Body of pancreas (tissue), 4 donors: ENCODE measurements around the gene TFDP1. TPM values are rescaled to one million over a fixed set of nuclear protein-coding genes. Genes with fewer than 3 reads are reported as not detected.
"Not testable (repeated sequence)": the region's sequence is repeated elsewhere in the genome, so short reads cannot be mapped to it uniquely, and the experiment has no call there.

Experiments
- ATAC-seq: fragments of 150-250 bp; one replicate; pipeline ENCODE4 v1.9.1; 2016
- DNase-seq, 4 donors: peaks; one replicate each; pipeline ENCODE4 v3.0.0-alpha.2; 2019
- H3K27ac ChIP-seq, 4 donors: fragments of 200-600 bp; sonication (generic); 1 replicate in 3 of 4; 2 replicates in 1 of 4; pipeline versions ENCODE4 v1.5.1 to v1.6.1; 2016 to 2019; ENCODE audit warnings: mild to moderate bottlenecking in 1 of 4, mixed read lengths in 1 of 4, moderate library complexity in 1 of 4
- H3K27me3 ChIP-seq, 2 donors: fragments of 200-600 bp; sonication (generic); one replicate each; pipeline ENCODE4 v1.6.0; 2016; ENCODE audit warnings: mild to moderate bottlenecking in 1 of 2
- H3K36me3 ChIP-seq, 2 donors: fragments of 200-600 bp; sonication (generic); replicated peaks in 1 of 2; 2 replicates each; pipeline ENCODE4 v1.5.1; 2016; ENCODE audit warnings: low read depth in 2 of 2; ENCODE audit not compliant: insufficient read depth in 1 of 2
- H3K4me1 ChIP-seq: fragments of 200-600 bp; sonication (generic); one replicate; pipeline ENCODE4 v1.6.0; 2016
- H3K4me3 ChIP-seq, 2 donors: fragments of 200-600 bp; sonication (generic); 1 replicate in 1 of 2; 2 replicates in 1 of 2; pipeline ENCODE4 v1.5.1; 2016 to 2019
- H3K9me3 ChIP-seq, 3 donors: fragments of 200-600 bp; sonication (generic); 1 replicate in 2 of 3; 2 replicates in 1 of 3; pipeline ENCODE4 v1.5.1; 2016
- CTCF ChIP-seq, 7 experiments: fragments of 450-650 bp in 4 of 7; fragments of 200-600 bp in 3 of 7; sonication (generic) in 3 of 7; IDR thresholded peaks; one replicate each; pipeline ENCODE4 v1.5.1; 2016 to 2019; ENCODE audit warnings: antibody characterized with exemption in 7 of 7
- POLR2A ChIP-seq, 3 donors: fragments of 450-650 bp; IDR thresholded peaks; one replicate each; pipeline ENCODE4 v1.6.1; 2016; ENCODE audit warnings: antibody characterized with exemption in 3 of 3, mild to moderate bottlenecking in 2 of 3
- WGBS, 2 donors: methylation state at CpG; one replicate each; pipeline ENCODE4 v1.1.5; 2017; 5-methylcytosine and 5-hydroxymethylcytosine counted together
- intact Hi-C: fragments of 100-400 bp; cut with DNase I; formaldehyde crosslinking; loops from one replicate; pipeline ENCODE4 v1.15.1; 2023
- total RNA-seq, 2 donors: library from RNA; depleted of rRNA; stranded (reverse); fragments of >200 nt; gene quantifications; one replicate each; pipeline ENCODE4 v1.1.0, GENCODE V29; 2016

TFDP1 gene
- total RNA-seq, 2 donors from 2014 or later: 16.5 to 22.8 TPM

- intact Hi-C loops: no loop called here
- Histone ChIP-seq H3K4me3 (no peak overlapping the region), H3K27ac (no peak overlapping the region), H3K9me3 (no peaks in the 10 kb centered on the region), H3K27me3 (no peaks in the 10 kb centered on the region), H3K36me3 (no peaks in the 10 kb centered on the region), H3K4me1 (no peaks in the 10 kb centered on the region)
- 93 to 94% methylated on average over 9 of the region's 9 CpGs for WGBS, 2 donors
- ATAC-seq: no peak
- DNase-seq: no peak
- no peak for TF ChIP-seq POLR2A (IDR thresholded peaks at IDR 0.05)
- TF ChIP-seq CTCF (IDR thresholded peaks at IDR 0.05): no peak
Measured at GRCh38 chr13:113624235-113624587, 39.7 kb downstream of the TFDP1 start.

GRCh38 chr13:113624640-113625304 is 40.2 kb downstream of the TFDP1 start:
- H3K27me3 ChIP-seq, H3K9me3 ChIP-seq, H3K27ac ChIP-seq, H3K4me1 ChIP-seq, ATAC-seq, H3K4me3 ChIP-seq, intact Hi-C loops, H3K36me3 ChIP-seq, DNase-seq: not testable (repeated sequence)
- WGBS, 2 donors: 92 to 95% methylated on average over 14 of the region's 14 CpGs

- H3K27me3 ChIP-seq: no peaks in the 10 kb centered on the region
- H3K27ac ChIP-seq: no peak overlapping the region
- no peaks in the 10 kb centered on the region for H3K4me1 ChIP-seq
- H3K4me3 ChIP-seq: no peak overlapping the region
- DNase-seq: no peak
- no peaks in the 10 kb centered on the region for H3K36me3 ChIP-seq
- intact Hi-C loops: no loop called here
- TF ChIP-seq POLR2A (IDR thresholded peaks at IDR 0.05): no peak
- ATAC-seq: no peak
- 87 to 88% methylated on average over 24 of the region's 24 CpGs for WGBS, 2 donors
- H3K9me3 ChIP-seq: no peaks in the 10 kb centered on the region
Measured at GRCh38 chr13:113625965-113626721, 41.6 kb downstream of the TFDP1 start.

GRCh38 chr13:113627136-113627535 is 42.6 kb downstream of the TFDP1 start:
- no peaks in the 10 kb centered on the region for H3K9me3 ChIP-seq
- no peak overlapping the region for H3K27ac ChIP-seq
- TF ChIP-seq POLR2A (IDR thresholded peaks at IDR 0.05) (no peak), CTCF (IDR thresholded peaks at IDR 0.05) (no peak)
- H3K36me3 ChIP-seq: peaks cover 0 to 5% of the 10 kb centered on the region in 2 donors
- intact Hi-C loops: no loop called here
- no peaks in the 10 kb centered on the region for H3K4me1 ChIP-seq
- DNase-seq (no peak), ATAC-seq (no peak)
- 87 to 93% methylated on average over 11 to 15 of the region's 16 CpGs for WGBS, 2 donors
- no peaks in the 10 kb centered on the region for H3K27me3 ChIP-seq
- H3K4me3 ChIP-seq: no peak overlapping the region

GRCh38 chr13:113628291-113629270 is 44.0 kb downstream of the TFDP1 start:
- Histone ChIP-seq H3K27me3 (no peaks in the 10 kb centered on the region), H3K36me3 (peaks cover 0 to 5% of the 10 kb centered on the region in 2 donors), H3K27ac (no peak overlapping the region), H3K9me3 (no peaks in the 10 kb centered on the region), H3K4me1 (no peaks in the 10 kb centered on the region), H3K4me3 (no peak overlapping the region)
- TF ChIP-seq CTCF (IDR thresholded peaks at IDR 0.05): no peak
- no peak for TF ChIP-seq POLR2A (IDR thresholded peaks at IDR 0.05)
- ATAC-seq (no peak), DNase-seq (no peak)
- intact Hi-C loops: no loop called here
- 92 to 96% methylated on average over 18 to 30 of the region's 30 CpGs for WGBS, 2 donors
